DMS153 treated with DMSO at 0.1 percent for 48 hours (cell line): ENCODE measurements around the gene EPB41L2.

Experiments used
- DNase-seq: peaks from one replicate; lab custom pipeline; 2025; ENCODE audit not compliant: unreplicated experiment; lab: John Stamatoyannopoulos, UW

Gene EPB41L2

DNA sequence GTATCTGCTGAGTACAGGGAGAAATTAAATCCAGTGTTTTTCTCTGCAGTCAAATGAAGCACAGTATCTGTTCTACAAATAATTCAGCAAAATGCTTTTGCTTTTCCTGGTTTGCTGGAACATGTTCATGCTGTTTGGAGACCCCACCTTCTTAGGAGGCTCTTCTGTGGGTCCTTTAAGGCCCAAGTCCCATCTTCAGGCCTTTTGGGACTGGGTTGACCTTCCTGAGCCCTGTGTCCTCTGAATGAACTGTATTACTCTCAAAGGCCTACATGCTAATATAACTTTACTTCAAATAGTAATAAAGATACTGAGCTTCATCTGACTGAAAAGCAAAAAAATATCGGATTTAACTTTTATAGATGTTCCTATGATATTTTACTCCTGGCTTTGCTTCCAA, 216.5 kb downstream of the EPB41L2 start:
- DNase-seq: no peak

DNA sequence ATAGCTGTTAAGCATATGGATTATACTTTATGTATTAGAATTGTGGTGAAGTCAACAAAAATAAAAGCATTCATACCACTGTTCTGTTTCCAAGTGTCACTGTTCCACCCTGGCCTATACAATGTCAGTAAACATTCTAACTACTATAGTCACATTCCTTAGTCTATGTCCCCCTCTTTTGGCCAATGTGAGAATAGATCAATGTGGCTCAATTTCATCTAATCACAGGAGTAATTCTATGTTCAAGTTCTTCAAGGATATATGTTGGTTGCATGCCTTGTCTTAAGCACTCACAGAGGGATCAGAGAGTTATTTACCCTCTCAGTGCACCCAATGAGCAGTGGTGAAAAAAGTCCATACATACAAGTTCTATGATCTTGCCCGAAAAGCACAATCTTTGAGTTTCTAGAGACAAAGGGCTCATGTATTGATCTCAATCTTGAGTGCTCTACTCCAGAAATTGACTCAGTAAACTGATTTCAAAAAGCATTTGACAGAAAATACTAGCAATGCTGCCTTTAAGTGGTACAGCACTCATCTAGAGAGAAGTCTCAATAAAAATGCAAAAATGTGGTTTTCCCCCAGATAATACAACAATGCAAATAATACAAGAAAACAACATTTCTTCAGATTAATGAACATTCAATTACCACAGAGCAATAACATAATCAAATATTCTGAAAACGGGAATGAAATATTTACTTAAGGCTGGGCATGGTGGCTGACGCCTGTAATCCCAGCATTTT, 219.3 kb downstream of the EPB41L2 start:
- peak; percentile 11 for DNase-seq

DNA sequence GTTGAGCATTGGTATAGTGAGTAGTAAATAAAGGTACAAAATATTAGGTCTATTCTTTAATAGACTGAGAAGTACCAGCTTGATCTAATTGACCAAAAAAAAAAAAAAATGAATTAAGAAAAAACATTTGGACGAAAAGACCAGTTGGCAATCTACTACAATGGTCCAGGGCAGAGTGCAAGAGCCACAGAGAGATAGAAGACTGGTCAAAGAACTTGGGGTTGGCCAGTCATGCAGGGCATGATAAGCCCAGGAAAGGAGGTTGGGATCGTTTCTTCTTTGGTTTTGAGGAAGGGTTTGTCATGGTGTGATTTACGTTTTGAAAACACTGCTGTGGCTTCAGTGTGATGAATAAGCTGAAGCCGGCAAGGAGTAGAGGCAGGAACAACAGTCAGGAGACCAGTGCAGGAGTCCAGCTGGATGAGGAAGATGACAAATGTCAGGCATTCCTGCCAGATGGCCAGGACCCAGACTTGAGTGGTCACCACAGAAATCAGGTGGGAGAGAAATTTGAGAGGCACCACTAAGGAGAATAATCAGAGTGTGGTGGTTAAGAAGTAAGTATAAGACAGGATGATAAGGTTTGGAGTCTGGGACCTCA, 221.8 kb downstream of the EPB41L2 start:
- DNase-seq: no peak

DNA sequence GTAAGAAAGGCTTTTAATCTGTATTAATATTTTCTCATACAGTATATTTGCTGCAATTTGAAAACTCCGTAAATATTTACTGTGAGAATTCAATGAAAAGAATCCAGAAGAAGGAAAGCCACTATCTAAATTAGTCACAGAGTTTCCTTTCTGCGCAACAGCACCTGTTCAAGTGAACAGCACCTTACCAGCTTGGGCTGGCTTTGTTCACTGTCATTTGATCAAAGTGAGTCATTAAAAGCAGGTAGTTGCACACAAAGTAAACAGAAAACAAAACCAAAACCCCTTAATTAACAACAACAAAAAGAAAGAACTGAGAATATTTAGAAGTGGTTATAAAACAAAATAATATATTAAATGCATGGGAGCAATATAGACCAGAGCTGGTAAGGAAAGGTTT, 223.0 kb downstream of the EPB41L2 start:
- no peak for DNase-seq

DNA sequence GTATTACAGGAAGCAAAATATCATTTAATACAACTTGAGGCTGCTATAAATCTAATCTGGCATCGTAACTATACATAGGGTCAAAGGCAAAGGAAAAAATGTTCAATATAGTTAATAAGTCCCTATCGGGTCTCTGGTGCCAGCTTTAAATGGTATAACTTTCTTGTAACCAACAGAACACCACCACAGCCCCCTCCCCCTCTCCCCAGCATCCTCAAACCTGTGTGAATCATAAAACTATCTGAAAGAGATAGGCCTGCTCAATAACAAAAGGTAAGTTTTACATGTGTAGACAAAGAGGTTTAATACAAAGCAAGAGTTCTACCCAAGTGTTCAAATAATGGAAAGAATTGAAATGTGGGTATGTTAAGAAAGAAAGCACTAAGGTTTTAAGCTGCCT, 223.7 kb downstream of the EPB41L2 start:
- no peak for DNase-seq

DNA sequence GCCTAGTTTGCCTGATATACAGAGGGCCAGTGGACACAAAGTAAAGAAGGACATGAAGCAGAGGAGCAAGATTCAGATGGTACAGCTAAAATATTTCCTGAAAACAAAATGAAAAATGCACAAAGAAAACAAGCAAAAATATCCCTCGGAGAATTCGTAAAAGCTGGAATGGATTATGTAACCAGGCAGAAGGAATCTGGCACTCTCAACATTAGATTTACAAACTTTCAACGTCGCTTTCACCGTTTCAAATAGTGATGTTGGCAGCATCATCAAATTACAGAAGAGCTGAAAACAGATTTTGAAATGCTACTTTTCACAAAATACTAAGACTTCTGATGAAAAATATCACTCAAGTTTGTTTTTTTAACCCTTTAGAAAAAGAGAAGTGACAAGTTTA, 224.1 kb downstream of the EPB41L2 start:
- DNase-seq: no peak

DNA sequence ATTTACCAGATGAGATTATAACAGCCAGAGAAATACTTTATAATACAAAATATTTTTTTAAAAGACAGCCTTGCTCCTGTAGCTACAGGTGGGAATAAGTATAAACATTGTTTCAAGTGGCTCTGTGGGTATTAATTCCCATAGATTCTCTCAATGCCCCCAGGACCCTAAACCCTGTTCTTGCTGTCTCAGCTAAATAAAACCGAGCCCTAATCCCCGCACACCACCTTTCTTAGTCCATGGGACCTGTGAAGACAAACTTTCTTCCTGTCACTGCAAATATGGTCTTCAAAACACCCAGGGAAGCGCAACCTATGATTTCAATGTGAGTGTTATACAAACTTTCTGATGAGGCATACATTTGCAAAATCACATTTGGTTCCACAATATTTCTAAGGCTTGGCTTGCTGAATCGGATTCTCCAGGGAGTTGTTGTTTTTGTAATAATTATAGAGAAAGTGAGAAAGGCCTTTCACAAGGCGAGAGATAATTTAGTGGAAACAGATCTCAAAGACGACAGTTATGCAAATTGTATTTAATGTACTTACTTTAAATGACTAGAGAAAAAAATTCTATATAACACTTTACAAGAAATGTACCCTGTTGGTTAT, 224.7 kb downstream of the EPB41L2 start:
- DNase-seq: no peak

DNA sequence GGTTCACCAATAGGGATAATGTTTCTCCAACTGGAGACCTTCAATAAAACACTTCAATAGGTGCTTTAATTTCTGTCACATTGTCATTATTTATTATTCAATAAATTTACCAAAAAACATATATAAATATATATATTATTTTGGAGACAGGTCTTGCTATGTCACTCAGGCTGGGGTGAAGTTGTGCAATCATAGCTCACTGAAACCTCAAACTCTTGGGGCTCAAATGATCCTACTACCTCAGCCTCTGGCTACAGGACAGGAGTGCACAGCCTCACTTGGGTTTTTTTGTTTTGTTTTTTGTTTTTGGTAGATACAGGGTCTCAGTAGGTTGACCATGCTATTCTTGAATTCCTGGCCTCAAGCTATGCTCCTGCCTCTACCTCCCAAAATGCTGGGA, 226.0 kb downstream of the EPB41L2 start:
- DNase-seq: no peak

DNA sequence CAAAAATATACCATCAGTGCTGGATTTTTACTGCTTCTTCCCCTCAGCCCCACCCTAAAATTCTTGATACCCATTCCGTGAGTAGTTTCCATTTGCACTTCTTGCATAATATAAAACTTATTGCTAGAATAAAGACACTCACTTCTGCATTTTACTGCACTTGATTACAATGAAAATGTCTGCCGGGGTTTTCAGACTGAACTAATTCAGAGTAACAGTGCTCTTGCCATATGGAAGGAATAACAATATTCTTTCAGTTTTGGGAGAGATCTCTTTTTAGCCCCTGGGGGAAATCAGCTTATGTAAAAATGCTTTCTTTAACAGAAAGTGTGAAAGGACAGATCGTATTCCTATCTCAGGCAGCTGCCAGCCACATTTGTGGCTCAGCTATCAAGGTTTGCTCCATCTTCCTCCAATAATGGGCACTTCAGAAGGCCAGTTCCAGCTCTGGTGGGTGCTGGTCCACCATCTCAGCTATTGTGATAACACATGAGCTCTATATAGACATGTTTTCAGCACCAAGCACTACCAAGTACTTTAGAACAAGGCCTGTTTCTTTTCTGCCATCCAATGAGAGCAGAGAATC, 226.9 kb downstream of the EPB41L2 start:
- DNase-seq: no peak

DNA sequence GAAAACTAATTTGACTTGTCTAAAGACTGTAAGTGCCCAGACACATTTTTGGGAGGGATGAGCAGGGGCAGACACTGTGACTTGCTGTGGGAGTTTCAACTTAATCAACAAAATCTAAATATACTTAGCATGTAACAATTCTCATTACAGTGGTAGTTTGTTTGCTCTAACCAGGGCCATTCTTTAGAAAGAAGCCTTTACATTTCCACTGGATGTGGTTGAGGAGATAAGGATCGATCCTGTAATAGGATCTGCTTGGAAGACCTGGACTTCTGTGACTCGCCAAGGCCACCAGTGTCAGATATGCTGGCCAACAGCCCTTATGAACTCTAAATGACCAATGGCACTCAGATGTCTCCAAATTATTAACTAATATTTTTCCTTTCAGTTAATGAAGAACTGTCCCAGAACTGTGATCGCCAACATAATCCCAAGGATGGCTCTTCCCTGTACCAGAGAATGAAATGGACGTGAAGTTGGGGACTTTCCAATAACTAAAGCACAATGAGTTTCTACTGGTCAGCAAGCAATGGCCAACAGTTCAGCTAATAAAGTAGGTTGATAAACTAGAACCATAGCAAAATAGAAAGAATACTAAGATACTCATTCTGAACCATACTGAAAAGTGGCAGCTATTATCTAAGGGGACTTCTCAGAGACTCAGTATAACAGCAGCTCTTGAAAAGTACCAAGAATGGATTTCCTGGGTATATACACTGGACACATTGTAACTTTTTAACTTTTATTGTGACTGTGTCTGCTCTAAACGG, 228.4 kb downstream of the EPB41L2 start:
- DNase-seq: no peak

DNA sequence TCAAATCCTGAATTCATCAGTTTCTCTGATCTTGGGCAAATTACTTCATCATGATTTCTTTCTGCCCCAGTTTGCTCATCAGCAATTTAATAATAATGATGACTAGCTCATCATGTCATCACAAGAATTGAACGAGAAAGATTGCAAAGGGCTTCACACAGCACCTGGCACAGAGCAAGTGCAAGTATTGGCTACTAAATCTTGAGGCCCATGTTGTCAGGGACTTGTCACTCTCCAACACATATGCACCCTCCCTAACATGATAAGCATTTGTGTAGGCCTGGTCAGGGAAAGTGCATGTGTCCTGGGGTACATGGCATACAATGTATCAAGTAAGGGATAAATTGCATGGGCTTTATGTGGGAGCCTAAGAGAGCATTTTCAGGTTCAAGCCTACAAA, 229.5 kb downstream of the EPB41L2 start:
- DNase-seq: no peak

DNA sequence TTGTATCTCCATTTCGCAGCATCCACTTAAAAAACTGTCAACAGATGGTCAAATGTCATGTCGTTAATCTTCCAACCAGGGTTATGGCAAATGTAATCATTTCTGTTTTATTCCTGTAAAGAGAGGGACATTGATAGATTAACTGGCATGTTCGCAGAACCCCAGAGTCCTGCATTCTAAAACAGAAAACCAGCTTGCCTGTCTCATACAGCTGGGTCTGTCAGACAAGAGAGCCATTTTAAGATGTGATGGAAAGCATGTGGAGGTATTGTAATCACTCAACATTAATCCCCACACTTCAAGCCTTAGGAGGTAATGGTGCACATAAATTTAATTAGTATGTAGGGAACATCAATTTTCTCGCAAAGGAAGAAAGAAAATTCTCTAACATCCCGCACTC, 231.4 kb downstream of the EPB41L2 start:
- DNase-seq: no peak

DNA sequence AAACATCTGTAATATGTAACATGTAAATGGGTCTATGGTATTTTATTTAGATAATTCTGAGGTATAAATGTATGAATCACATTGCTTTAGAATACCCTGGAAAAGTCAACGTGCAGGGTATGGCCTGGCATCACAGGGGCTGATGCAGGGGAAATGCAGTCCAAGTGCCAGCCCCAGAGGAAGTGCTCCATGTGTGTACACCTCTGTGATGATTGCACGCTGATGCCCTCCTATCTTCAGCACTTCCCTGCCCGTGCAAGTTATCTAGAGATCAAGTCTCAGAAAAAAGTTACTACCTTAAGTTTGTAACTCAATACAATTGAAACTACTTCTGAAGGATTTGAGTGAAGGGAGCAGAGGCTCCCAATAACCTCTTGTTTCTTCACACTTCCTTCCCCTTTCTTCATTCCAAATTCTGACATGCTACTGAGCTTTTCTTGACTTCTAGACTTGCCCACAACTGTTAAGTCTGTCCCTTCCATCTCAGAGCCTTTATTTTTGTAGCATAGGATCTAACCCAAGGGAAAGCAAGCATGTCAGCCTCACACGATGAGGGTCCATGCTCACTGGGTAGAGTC, 233.6 kb downstream of the EPB41L2 start:
- DNase-seq: no peak

DNA sequence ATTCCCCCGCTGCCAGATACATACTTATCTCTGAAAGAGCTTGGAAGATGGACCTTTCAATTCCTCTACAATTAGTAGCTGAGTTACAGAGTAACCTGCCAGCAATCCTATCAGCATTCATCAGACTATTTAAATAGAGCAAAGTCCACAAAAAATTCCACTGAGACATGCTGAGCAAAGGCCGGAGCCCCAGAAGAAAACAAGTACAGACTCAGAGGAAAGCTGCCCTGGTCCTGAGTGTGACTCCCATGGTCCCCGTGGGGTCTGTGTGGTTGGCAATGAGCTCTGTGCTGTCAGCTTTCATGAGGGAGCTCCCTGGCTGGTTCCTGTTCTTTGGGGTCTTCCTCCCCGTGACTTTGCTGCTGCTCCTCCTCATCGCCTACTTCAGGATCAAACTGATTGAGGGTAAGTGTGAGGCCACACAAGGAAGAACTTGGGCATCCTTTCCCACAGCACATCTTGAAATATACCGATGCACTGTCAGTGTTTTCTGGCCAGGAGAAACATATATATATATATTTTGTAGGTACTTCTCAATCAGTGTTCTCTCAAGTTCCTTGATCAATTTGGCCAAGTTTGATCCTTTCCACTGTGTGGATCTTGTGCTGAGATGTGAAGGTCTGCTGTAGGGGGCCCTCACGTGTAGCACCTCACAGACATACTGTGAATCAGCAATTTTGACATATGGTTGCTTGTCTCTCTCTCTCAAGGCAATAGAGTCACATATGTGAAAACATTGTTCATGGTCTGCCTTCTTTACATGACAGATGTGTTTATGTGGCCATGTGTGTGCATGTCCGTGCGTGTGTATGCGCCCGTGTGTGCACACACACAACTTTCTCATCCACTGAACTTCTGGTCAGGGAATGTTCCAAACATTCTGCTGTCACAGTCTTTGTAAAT, 235.5 kb downstream of the EPB41L2 start, which contains the start of gene SMLR1:
Gene SMLR1 (plus strand): TSS at position 160 of the 903 bp plus-strand sequence. CDS start 8 bp downstream, at position 168.
- no peak for DNase-seq

DNA sequence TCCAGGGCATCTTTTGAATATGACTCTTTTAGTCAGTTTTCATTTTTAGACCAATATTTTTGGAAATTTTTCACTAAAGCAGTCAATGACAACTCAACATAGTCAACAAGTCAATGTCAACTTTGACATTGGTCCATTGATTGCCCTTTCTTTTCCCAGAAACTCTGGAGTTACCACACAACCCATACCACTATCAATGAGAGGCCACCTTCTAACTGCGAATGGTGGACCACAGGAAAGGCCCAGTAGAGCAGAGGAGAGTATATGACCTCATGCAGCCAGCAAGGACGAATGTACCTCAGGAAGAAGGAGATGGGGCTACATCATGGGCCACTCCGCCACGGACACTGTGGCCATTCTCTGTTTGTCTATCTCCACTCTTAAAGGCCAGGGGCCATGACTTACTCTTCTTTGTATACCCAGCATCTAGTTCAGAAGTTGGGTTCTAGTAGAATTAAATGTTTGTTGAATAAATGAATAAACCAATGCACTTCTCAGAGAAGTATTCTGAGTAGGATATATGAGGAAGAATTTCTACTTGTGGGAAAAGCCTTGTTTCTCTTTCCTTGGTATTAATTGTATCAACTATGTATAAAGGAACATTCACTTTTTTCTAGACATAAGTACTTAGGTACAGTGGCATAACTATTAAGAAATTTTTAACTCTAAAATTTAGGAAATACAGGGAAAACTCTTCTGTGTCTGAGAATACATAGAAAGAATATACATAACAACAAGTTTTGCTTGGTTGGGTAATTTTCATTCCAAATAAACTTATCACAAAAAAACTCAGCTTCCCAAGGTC, 236.4 kb downstream of the EPB41L2 start:
- no peak for DNase-seq

DNA sequence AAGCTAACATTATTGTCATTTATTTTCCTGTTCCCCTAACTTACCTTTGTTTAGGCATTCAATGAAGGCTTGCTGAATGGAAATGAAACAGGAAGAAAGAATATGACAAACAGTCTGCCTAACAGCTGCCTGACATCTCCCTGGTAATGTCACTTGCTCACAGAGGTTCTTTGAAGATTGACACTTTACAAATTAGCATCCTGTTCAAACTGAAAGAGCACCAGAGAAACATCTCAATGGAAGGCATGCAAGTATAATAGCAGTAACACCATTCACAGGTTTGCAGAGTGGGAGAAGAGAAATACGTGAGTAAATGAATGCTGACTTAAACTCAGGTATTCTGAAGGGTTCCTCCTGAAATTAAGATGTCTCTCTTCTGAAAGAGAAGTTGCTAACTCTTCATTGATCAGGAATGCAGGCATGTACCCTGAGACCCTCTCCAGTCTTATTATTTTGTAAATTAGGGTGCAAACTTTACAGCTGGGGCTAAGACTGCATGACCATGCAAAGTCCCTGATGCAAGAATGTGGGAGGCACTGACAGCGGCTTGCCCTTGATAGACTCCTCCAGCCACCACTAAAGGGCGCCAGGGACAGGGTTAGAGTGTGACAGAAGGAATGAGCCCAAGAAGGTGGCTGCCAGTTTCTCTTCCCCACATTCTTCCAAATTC, 237.1 kb downstream of the EPB41L2 start:
- DNase-seq: no peak

DNA sequence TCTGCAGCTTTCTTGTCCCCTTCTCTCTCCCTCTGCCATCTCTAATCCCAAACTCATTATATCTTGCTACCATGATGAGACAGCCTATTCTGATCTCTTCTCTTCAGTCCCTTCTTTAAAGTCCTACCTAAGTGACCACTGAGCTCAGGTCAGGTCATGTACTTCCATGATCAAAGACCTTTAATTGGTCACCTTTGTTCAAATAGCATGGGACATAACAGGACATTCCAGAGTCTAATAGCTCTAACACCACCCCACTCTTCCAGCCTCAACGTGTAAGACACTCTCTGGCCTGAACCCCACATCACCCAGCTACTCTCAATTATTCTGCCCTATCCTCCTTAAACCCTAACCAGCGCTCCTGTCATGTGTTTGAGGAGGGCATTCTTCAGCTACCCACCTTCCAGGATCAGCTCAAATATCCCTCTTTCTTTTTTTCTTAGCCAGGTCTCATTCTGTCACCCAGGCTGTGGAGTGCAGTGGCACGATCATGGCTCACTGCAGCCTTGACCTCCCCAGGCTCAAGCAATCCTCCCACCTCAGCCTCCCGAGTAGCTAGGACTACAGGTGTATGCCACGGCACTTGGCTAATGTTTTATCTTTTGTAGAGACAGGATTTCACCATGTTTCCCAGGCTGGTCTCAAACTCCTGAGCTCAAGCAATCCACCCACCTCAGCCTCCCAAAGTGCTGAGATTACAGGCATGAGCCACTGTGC, 237.9 kb downstream of the EPB41L2 start:
- DNase-seq: no peak

DNA sequence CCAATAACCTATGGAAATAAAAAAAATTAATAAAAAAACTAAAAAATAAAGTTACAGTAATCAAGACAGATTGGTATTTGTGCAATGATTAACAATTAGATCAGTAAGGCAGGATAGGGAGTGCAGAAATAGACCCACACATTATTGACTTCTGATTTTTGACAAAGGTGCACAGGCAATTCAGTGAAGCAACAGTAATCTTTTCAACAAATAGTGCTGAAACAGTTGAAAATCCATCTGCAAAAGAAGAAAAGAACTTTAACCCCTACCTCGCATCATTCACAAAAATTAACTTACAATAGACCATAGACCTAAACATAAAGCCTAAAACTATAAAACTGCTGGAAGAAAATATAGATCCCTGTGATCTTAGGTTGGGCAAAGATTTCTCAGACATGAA, 240.3 kb downstream of the EPB41L2 start:
- DNase-seq: no peak
